Endothelial cell (in vitro differentiated cells): Measurements from ENCODE around the gene PPARA. TPM values are rescaled to one million over a fixed set of nuclear protein-coding genes. Genes with fewer than 3 reads are reported as not detected.

Source experiments
- DNase-seq: peaks from one replicate; pipeline ENCODE4 v3.0.0; 2021; ENCODE audit warnings: low spot score
- H3K27ac Mint-ChIP-seq: one replicate; pipeline ENCODE4 v1.8.0; 2021; ENCODE audit warnings: mixed read lengths, inconsistent platforms; ENCODE audit not compliant: unreplicated experiment
- H3K27me3 Mint-ChIP-seq: one replicate; pipeline ENCODE4 v1.8.0; 2021; ENCODE audit warnings: mild to moderate bottlenecking, moderate library complexity, mixed read lengths, inconsistent platforms; ENCODE audit not compliant: unreplicated experiment
- H3K36me3 Mint-ChIP-seq: one replicate; pipeline ENCODE4 v1.8.0; 2021; ENCODE audit warnings: mild to moderate bottlenecking, low read depth, mixed read lengths, inconsistent platforms; ENCODE audit not compliant: unreplicated experiment
- H3K4me1 Mint-ChIP-seq: one replicate; pipeline ENCODE4 v1.8.0; 2021; ENCODE audit warnings: mild to moderate bottlenecking, mixed read lengths, inconsistent platforms; ENCODE audit not compliant: unreplicated experiment
- H3K4me3 Mint-ChIP-seq: one replicate; pipeline ENCODE4 v1.8.0; 2021; ENCODE audit warnings: mild to moderate bottlenecking, mixed read lengths, inconsistent platforms; ENCODE audit not compliant: unreplicated experiment
- H3K9me3 Mint-ChIP-seq: one replicate; pipeline ENCODE4 v1.8.0; 2021; ENCODE audit warnings: mixed read lengths, inconsistent platforms; ENCODE audit not compliant: unreplicated experiment
- CTCF ChIP-seq: fragments of 200-600 bp; sonication (generic); IDR thresholded peaks from one replicate; pipeline ENCODE4 v1.5.0; 2021; ENCODE audit warnings: antibody characterized with exemption; ENCODE audit not compliant: unreplicated experiment
- total RNA-seq: library from RNA; stranded (reverse); fragmentation: NEBNext Ultra II Directional; extraction: Animal tissue kit (Norgen Biotek cat#: 25700); gene quantifications from one replicate; pipeline ENCODE4 v1.2.1, GENCODE V29; 2021; ENCODE audit not compliant: unreplicated experiment

PPARA gene
- total RNA-seq, 1 donor from 2014 or later: 12.6 TPM

GRCh38 chr22:46114518-46115387 lies 35.6 kb upstream of the PPARA start:
- Mint-ChIP-seq H3K4me1 (no peaks in the 10 kb centered on the region), H3K36me3 (no peaks in the 10 kb centered on the region), H3K27me3 (no peaks in the 10 kb centered on the region), H3K4me3 (no peak overlapping the region), H3K27ac (no peak overlapping the region), H3K9me3 (no peaks in the 10 kb centered on the region)
- no peak for TF ChIP-seq CTCF
- DNase-seq: no peak

GRCh38 chr22:46115388-46115678 lies 35.0 kb upstream of the PPARA start:
- Mint-ChIP-seq H3K4me3 (no peak overlapping the region), H3K4me1 (no peaks in the 10 kb centered on the region), H3K27me3 (no peaks in the 10 kb centered on the region), H3K36me3 (no peaks in the 10 kb centered on the region), H3K27ac (no peak overlapping the region), H3K9me3 (no peaks in the 10 kb centered on the region)
- no peak for DNase-seq
- TF ChIP-seq CTCF: no peak

GRCh38 chr22:46115755-46116490 lies 34.4 kb upstream of the PPARA start:
- no peaks in the 10 kb centered on the region for H3K9me3 Mint-ChIP-seq
- no peak for DNase-seq
- H3K4me3 Mint-ChIP-seq: no peak overlapping the region
- no peaks in the 10 kb centered on the region for H3K4me1 Mint-ChIP-seq
- no peaks in the 10 kb centered on the region for H3K36me3 Mint-ChIP-seq
- H3K27ac Mint-ChIP-seq: no peak overlapping the region
- no peak for TF ChIP-seq CTCF
- peaks cover 5% of the 10 kb centered on the region for H3K27me3 Mint-ChIP-seq

GRCh38 chr22:46116491-46116958 lies 33.8 kb upstream of the PPARA start:
- no peaks in the 10 kb centered on the region for H3K4me1 Mint-ChIP-seq
- peak; percentile 69 for TF ChIP-seq CTCF
- DNase-seq: peak; percentile 97
- H3K27me3 Mint-ChIP-seq: peaks cover 7% of the 10 kb centered on the region
- H3K27ac Mint-ChIP-seq: no peak overlapping the region
- H3K9me3 Mint-ChIP-seq: no peaks in the 10 kb centered on the region
- no peaks in the 10 kb centered on the region for H3K36me3 Mint-ChIP-seq
- H3K4me3 Mint-ChIP-seq: no peak overlapping the region
